Hepatic stellate cell (primary cell): Measurements from ENCODE around the gene PIGN.

Source experiments
- DNase-seq: peaks from one replicate; pipeline ENCODE4 v3.0.0; 2011; ENCODE audit warnings: low spot score

Gene PIGN

DNA sequence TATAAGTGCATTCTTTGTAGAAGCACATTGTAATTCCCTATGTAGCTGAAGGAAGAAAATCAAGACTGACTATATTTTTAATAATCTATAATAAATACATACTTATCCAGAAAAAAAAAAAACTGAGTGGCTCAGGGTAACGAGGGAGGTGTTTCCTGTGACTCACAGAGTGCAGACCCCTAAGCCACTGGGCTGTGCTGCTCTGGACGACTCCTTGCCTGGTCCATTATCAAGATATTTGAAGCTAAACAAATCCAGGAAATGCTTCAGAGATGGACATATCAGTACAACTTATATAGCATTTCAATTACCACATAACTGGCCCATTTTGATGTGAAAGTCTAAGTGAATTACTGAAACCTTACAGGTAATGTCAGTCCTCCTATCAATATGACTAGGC is 80.6 kb downstream of the PIGN start:
- no peak for DNase-seq

DNA sequence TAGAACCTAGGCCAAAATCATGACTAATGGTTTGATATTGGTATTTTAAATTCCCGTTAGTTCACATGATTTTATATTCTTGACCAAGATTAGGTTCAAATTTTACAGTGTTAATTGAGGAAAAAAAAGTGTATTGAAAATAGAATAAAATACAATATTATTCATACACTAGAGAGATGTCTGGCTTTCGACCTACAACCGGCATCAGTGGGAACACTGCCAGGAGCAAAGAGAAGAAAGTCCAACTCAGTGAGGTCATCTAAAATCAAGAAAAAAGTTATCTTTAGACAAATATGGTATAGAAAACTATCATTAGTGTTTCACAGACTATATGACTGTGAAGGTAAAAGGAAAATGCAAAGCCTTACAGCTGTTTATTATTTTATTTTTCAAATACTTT is 81.5 kb downstream of the PIGN start:
- DNase-seq: no peak

- no peak for DNase-seq
Observed at GRCh38 chr18:62102221-62102620, 84.6 kb downstream of the PIGN start.

- no peak for DNase-seq
Observed at GRCh38 chr18:62101321-62101721, 85.5 kb downstream of the PIGN start.

DNA sequence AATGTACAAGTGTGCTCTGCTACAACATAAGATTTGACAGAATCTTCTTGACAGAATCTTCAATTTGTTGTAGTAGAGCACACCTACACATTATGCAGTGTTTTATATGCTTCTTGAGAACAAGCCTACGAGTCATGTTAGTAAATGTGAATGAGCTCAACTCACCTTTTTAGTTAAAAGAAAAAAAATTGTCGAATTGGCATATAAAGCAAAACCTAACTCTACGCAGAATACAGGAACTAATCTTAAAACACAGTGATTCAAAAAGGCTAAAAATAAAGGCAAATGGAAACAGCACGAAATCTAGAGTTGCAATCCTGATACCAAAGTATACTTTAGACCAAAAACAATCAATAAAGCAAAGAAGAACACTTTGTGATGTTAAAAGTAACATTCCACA is 87.9 kb downstream of the PIGN start:
- DNase-seq: no peak

GRCh38 chr18:62097698-62098097 is 89.2 kb downstream of the PIGN start:
- DNase-seq: no peak

DNA sequence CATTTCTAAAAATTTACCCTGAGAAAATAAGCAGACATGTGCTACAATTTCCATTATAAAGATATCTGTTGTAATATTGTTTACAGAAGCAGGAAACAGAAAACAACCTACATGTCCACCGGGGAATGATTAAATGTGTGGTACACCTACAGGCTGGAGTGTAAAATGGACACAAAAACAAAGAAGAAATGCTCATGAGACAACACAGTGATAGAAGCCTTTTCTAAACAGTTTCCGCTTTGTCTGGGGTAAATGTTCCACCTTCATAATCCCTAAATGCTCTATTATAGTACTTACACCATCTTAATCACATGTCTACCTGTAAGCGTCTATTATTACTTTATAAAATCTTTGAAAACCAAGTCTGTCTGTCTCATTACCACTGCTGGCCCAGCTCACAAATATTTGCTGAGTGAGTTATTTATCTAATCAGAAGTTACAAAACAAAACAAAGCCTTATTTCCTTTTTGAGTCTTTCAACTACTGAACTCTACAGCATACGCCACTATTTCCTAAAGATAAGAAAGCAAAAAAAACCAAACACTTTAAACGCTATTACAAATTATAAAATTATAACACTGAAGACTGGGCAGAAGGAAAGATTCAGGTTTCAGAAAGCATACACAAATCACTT is 95.3 kb downstream of the PIGN start:
- DNase-seq: no peak

- DNase-seq: no peak
Observed at GRCh38 chr18:62089174-62089573, 97.7 kb downstream of the PIGN start.

- DNase-seq: no peak
Observed at GRCh38 chr18:62088156-62088555, 98.7 kb downstream of the PIGN start.

DNA sequence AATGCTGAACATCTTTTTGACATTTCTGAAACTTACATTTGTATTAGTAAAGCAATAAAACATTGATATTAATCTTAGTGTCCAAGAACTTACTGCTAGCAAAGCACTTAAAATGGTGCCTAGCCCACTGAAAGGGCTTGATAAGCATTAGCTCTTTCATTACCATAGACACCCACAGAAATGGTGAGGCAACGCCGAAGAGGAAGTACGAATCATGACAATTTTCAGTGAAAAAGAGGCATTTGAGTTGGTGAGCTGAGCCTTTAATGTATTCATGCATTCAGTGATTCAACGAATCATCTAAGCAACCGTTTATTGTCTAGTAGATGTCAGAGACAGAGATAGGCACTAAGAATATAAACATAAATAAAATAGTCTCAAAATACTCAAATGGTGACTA is 101.1 kb downstream of the PIGN start:
- DNase-seq: no peak

DNA sequence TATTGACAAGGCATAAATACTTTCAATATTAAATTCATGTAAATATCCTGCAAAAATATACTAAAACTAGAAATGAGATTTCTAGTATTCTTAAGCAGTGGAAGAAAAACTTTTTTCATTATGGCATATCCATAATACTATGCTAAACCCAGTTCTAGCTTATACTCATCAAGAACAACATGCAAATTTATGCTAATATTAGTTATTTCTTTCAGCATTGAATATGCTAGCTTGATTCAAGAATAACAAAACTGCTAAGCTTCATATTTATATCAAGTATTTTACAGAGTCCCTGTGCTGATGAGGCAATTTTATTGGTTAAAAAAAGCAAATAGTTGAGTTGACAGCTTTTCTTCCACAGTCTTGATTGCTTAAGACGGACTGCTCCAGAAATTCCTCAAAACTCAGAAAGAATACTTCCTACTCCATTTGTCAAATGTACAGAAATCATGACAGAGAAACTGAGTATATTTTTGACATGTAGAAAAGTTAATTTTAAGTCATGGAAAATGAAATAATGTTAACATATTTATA is 105.0 kb downstream of the PIGN start:
- no peak for DNase-seq

DNA sequence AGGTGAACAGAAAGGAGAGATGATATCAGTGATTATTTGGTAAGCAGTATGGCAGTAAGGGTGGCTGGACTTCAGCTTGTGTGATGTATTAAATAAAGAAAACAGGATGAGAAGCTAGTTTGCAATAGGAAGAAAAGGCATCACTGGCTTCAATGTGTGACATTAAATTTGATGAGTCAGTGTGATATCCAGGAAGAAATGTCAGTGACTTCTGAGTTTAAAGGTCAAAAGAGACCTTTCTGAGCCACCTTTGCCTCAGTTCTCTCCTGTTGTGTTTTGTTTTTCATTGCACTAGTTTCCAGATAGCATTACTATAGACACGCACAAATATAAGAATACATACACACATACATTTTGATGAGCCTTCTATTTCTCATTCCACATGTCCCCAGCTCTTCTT is 105.6 kb downstream of the PIGN start:
- DNase-seq: no peak

GRCh38 chr18:62080172-62080900 is 106.5 kb downstream of the PIGN start:
- DNase-seq: no peak

DNA sequence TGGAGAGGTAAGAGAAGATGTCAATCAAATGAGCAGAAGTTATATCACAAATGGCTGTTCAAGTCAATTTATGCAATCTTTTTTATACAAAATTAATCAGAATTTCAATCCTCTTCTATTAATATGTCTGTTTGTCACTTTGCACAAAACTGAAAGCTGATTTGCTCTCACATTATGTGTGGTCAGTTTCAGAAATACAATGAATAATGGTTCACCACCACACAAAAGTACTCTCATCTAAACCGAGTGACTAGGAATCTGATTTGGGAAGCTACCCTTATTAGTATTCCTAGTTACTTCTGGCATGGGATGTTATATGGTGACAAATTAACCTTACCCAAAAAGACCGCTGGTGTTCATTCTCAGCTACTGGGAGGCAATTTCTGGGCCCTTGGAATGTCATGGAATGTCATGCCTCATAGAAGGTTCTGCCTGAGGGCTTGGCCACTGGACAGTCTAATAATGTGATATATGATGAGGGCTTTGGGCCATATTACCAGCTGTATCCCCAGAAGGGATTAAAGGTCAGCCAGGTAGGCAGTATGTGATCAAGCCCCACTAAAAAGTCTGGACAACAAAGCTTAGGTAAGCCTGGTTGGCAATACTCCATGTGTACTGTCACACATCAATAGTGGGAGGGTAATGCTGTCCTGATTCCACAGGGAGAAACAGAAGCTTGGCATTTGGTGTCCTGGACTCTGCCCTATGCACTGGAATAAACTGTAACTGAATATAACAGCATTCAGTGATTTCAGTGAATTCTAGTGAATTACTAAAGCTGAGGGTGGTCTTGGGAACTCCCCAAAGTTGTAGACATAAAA is 113.2 kb downstream of the PIGN start:
- no peak for DNase-seq

DNA sequence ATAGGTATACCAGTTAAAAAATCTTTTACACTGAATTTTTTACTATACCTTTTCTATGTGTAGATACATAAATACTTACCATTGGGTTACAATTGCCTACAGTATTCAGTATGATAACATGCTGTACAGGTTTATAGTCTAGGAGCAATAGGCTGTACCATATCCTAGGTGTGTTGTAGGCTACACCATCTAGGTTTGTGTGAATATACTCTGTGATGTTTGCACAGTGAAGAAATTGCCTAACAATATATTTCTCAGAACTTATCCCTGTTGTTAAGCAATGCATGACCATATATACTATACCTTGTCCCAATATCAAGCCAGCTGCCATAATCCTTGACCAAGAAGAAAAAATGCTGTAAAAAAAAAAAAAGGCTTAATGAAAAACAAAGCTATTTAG is 114.5 kb downstream of the PIGN start:
- DNase-seq: no peak

- DNase-seq: no peak
Observed at GRCh38 chr18:62071071-62071470, 115.8 kb downstream of the PIGN start.

GRCh38 chr18:62070302-62070701 is 116.6 kb downstream of the PIGN start:
- DNase-seq: no peak

- no peak for DNase-seq
Observed at GRCh38 chr18:62069556-62069955, 117.3 kb downstream of the PIGN start.

- DNase-seq: no peak
Observed at GRCh38 chr18:62066102-62066818, 120.6 kb downstream of the PIGN start.

DNA sequence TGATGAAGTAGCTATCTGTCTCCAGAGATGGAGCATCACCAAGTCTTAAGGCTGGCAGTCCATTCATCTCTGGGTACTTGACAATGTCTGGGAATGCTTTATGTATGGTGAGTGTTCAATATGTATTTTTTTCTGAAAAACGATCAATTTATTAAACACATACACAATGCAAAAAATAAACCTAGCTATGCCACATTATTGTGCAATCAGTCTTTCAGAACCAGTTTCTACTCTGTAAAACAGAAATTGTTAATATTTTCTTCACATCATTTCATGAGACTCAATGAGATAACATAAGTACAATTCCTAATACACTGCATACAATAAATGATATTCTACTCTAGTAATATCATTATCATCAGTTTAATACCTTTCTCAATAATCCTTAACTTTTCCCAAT is 122.5 kb downstream of the PIGN start:
- DNase-seq: no peak

GRCh38 chr18:62061821-62062478 is 124.9 kb downstream of the PIGN start:
- no peak for DNase-seq

GRCh38 chr18:62060820-62061219 is 126.0 kb downstream of the PIGN start:
- no peak for DNase-seq
